Measurements from ENCODE around the gene PAXIP1.
"Not testable (repeated sequence)": the region's sequence is repeated elsewhere in the genome, so short reads cannot be mapped to it uniquely, and the experiment has no call there.

PAXIP1 gene, protein sequence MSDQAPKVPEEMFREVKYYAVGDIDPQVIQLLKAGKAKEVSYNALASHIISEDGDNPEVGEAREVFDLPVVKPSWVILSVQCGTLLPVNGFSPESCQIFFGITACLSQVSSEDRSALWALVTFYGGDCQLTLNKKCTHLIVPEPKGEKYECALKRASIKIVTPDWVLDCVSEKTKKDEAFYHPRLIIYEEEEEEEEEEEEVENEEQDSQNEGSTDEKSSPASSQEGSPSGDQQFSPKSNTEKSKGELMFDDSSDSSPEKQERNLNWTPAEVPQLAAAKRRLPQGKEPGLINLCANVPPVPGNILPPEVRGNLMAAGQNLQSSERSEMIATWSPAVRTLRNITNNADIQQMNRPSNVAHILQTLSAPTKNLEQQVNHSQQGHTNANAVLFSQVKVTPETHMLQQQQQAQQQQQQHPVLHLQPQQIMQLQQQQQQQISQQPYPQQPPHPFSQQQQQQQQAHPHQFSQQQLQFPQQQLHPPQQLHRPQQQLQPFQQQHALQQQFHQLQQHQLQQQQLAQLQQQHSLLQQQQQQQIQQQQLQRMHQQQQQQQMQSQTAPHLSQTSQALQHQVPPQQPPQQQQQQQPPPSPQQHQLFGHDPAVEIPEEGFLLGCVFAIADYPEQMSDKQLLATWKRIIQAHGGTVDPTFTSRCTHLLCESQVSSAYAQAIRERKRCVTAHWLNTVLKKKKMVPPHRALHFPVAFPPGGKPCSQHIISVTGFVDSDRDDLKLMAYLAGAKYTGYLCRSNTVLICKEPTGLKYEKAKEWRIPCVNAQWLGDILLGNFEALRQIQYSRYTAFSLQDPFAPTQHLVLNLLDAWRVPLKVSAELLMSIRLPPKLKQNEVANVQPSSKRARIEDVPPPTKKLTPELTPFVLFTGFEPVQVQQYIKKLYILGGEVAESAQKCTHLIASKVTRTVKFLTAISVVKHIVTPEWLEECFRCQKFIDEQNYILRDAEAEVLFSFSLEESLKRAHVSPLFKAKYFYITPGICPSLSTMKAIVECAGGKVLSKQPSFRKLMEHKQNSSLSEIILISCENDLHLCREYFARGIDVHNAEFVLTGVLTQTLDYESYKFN

DNA sequence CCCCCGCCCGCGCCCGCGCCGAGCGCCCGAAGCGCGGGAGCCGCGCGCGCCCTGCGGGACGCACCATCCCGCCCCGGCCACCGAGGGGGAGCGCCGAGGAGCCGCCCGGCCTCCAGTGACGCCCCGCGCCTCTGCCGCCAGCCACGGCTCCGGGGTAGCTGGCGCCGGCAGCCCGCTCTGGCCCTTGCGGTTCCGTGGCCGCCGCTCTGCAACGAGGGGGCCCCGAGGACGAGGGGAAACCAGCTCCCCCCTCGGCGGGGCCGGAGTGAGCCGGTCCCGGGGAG is at the start of gene PAXIP1:
TSS of gene PAXIP1 (minus strand) at position 33 of the 284 bp plus-strand sequence. CDS start 195 bp downstream, outside the sequence.
- peak in 1 of 2 donors; percentile 71 for DNase-seq

DNA sequence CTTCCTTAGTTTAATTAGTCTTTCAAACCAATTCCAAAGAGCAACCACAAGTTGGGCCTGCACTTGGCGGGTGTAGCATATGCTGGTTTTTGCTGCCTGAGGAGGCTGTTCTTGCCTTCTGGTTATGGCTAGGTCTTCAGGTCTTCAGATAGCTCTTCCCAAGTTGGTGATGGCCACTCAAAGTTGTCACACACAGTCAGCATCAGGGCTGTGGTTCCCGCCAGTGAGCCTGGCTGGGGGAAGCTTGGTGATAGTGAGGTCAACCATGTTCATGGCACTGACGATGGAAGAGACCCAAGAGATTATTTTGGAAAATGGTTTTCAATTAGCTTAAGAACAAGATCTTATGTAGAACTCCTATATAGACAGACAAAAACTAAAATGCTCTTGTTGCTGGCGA is 48.4 kb upstream of the PAXIP1 start:
- no peak for DNase-seq

DNA sequence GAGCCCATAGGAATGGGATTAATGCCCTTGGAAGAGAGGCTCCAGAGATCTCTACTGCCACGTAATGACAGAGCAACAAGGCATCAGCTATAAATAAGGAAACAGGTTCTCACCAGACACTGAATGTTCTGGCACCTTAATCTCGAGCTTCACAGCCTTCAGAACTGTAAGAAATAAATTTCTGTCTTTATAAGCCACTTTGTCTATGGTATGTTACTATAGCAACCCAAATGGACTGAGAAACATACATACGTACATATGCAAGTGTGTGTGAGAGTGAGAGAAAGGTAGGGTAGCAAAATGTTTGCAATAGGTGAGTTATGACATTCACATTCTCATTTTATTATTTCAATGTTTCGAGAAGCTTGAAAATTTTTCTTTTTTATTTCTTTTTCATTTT is 45.1 kb upstream of the PAXIP1 start:
- DNase-seq: no peak

DNA sequence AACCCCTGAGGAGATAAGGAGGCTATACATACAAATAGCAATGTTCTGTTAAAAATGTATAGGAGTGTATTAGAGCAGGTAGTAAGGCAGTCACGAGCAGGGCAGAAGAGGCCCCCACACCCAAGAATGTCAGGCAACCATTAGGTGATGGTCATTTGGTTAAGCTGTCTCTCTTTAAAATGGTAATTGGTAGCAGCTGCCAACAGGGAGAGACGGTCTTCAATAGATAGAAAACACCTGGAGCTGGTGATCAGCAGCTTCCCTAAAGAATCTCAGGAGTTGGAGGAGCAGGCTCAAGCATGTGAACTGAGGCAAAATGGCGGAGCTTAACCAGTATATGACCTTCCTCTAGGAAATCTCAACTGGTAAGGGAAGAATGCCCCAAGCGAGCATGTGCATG is 40.8 kb upstream of the PAXIP1 start:
- DNase-seq: no peak

DNA sequence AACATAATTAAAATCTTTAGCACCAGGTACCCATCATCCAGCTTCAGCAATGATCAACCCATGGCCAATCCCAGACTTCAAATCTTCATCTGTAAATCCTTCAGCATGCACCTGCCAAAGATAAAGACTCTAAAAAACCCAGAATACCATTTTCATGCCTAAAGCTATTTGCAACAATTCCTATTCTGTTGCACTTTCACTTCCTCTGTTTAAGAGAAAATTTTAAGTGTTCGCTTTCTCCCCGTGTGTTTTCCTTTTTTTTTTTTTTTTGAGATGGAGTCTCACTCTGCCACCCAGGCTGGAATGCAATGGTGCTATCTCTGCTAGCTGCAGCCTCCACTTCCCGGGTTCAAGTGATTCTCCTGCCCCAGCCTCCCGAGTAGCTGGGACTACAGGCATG is 35.4 kb upstream of the PAXIP1 start:
- no peak for DNase-seq

DNA sequence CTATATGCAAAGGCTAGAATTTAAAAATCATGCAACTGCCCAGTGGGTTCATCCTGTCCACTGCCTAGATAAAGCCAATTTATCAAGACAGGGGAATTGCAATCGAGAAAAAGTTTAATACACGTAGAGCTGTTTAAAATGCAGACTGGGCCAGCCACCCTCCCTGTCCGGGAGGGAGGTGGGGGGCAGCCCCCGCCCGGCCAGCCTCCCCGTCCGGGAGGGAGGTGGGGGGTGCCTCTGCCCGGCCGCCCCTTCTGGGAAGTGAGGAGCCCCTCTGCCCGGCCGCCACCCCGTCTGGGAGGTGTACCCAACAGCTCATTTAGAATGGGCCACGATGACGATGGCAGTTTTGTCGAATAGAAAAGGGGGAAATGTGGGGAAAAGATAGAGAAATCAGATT is 31.6 kb upstream of the PAXIP1 start:
- DNase-seq: not testable (repeated sequence)

DNA sequence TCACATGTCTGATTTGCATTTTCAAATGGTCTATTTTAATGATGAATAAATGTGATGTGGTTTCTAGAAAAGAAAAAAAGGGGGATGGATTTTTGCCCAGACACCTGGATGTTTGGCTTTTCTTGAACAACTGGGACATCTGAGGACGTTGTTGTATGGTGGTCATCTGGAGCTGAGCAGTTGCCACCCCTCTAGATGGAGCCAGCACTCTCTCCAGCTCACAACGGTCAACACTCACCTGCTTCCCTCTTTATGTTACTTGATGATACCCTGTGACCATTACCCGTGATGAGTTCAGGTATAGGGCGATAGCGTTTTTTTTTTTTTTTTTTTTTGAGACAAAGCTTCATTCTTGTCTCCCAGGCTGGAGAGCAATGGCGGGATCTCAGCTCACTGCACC is 30.1 kb upstream of the PAXIP1 start:
- DNase-seq: no peak

DNA sequence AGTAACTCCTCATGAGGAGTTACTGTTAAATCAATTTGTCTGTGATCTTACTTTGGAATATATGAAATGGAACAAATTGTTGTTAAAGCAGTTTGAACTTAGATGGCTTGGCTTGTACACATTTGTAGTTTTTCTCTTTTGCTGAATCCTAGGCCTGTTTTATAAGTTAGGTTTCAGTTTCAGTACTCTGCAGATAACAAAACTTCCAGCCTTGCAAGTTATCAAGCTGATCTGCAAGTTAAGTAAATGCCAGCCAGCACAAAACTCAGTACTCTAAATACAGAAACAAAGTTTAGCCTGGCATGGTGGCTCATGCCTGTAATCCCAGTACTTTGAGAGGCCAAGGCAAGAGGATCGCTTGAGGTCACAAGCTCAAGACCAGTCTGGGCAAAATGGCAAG is 25.0 kb upstream of the PAXIP1 start:
- DNase-seq: no peak

DNA sequence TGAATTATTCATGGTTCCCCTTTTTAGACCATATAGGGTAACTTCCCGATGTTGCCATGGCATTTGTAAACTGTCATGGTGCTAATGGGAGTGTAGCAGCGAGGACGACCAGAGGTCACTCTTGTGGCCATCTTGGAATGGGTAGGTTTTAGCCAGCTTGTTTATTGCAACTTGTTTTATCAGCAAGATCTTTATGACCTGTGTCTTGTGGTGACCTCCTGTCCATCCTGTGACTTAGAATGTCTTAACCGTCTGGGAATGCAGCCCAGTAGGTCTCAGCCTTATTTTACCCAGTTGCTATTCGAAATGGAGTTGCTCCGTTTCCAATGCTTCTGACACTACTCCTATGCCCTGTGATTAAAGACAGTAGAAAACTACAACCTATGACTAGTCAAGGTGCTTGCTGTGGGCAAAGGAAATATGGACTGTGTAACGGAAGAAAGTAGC is 18.8 kb upstream of the PAXIP1 start:
- no peak for DNase-seq

DNA sequence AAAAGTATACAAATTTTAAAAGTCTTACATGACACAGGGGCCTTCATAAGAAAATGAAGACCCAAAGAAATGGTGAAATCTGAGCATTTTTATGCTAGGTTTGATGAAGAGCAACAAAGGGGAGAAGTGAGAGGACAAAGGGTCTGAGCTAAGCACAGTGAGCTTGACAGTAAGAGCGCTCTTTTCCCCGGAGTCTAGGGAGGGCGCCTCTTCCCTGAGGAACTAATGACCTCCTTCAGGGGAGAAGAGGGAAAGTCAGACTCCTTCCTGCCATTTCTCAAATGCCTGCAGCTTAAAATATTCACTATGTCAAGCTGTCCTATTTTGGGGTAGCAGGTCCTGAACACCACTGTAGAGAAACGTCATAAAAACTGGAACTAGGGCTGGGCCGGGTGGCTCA is 18.1 kb upstream of the PAXIP1 start:
- no peak for DNase-seq

DNA sequence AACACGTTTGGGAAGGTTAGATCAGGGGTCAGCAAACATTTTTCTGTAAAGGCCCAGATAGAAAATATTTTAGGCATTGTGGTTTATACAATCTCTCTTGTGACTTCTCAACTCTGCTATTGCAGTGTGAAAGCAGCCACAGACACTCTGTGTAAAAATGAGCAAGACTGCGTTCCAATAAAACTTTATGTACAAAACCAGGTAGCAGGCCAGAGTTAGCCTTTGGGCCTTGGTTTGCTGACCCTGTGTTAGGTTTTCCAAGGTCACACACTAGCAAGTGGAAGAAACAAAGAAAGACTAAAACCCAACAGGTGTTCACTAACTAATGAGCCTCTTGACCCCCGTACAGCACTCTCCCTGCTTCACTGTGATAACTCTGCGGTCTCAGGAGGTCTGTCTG is 14.9 kb upstream of the PAXIP1 start:
- DNase-seq: no peak

DNA sequence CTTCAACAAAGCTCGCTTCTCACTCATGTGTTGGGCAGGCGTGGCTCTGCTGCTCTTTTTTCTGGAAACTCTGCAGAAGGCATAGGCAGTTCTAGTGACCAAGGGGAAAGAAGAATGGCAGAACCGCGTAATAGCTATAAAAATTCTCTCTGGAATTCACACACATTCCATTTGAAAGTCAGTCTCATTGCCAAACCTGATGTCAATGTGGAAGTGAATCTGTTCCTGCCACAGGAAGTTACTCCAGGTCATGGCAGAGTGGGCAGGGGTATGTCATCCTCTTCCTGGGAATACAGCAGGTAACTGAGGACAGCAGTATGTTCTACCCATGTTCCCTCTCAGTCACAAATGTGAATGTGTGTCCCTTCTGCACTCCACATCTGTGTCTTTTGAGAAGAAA is 8.2 kb upstream of the PAXIP1 start:
- DNase-seq: no peak

DNA sequence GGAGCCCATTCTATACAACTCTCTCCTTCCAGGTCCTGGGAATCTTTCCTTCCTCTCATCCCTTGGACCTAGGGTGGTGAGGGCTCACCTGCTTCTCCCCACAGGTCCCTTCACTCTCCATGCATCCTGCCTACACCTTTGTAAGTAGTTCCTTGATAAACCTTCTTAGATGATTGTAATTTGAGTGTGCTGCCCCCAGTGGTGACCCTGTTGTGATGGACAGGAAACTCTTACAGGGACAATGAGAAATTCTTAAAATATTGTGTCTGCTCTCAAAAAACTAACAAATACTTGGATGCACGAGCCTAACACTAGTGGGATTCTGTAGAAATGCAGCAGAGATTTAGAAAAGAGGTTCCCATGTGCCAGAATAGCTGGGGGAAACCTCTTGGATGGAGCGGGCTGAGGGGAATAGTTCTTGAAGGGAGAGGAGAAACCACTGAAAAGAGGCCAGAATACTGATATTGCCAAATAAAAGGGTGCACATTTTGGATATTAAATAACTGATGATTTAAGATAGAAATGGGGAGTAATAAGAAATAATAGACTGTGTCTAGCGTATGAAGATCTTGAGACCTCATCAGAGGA is 6.7 kb upstream of the PAXIP1 start:
- DNase-seq: peak in 1 of 2 donors; percentile 33

DNA sequence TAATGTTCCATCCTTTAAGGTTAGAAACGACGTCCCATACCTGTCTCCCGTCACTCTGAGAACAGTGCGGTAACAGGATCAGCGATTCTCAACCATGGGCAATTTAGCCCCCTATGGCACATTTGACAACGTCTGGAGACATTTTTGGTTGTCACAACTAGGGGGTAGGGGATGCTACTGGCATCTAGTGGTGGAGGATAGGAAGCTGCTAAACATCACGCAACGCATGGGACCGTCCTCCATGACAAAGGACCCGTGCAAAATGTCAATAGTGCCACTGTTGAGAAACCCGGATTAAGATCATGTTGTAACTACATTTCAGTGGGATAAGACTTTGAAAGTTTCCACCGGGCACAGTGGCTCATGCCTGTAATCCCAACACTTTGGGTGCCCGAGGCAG is 5.0 kb upstream of the PAXIP1 start:
- peak; percentile 9 to 29 for DNase-seq

DNA sequence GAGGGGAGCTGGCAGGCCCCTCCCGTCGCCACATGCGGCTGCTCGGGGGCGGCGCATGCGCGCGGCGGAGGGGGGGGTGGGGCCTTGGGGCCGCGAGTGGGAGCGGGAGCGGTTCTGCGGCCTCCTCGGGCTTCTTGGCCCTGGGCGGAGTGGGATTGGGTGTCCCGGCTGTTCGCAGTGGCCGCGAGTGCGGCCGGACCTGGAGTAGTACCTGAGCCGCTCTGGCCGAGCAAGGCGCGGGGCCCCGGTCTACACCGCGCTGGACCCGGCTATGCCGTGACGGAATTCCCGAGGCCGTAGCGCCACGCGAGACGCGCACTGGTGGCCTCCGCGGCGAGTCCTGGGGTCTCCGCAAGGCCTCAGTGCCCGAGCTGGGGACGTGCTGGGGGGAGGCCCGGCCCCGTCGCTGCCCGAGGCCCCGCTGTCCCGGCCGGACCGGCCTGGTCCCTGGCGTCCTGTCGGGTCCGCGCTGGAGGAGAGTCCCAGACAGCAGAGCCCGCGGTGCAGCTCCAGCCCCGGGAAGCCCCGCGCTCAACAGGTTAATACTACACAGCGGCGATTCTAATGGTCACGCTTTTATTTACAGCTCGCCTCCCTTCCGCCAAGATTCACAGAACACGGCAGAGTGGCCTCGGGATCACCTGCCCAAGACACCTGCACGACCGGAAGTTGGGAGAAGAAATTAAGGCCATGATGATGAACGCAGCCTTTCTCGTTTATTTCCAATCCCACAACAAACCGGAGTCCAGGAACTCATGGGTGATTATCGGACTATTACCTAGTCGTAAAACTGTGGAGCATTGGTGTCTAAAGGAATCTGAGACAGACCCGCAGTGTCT is 671 bp upstream of the PAXIP1 start:
- DNase-seq: peak; percentile 85 to 86

DNA sequence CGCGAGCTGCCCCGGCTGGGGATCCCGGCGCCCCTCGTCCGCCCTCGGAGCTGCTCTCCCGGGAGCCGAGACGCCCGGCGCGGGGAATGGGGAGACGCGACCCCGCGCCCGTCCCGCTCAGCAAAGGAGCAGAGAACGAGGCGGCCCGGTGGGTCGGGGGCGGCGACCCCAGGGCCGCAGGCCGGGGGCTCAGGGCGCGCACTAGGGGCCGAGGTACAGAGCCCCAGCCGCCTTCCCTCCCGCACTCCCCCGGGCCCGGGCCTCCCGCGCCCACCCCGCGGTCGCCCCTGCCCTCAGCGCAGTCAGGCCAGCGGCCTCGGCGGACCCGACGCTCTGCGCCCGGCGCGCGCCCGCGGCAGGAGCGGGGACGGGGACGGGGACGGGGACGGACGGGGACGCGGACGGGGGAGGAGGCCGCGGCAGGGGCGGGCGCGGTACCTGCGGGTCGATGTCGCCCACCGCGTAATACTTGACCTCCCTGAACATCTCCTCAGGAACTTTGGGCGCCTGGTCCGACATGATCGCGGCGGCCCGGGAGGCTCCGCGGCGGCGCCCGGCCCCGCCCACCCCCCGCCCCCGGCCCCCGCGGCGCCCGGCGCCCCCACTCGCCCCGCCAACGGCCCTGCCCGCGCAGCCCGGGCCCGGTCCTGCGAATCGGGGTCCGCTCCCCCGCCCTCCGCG is 373 bp downstream of the PAXIP1 start:
- DNase-seq: peak in 1 of 2 donors; percentile 65

DNA sequence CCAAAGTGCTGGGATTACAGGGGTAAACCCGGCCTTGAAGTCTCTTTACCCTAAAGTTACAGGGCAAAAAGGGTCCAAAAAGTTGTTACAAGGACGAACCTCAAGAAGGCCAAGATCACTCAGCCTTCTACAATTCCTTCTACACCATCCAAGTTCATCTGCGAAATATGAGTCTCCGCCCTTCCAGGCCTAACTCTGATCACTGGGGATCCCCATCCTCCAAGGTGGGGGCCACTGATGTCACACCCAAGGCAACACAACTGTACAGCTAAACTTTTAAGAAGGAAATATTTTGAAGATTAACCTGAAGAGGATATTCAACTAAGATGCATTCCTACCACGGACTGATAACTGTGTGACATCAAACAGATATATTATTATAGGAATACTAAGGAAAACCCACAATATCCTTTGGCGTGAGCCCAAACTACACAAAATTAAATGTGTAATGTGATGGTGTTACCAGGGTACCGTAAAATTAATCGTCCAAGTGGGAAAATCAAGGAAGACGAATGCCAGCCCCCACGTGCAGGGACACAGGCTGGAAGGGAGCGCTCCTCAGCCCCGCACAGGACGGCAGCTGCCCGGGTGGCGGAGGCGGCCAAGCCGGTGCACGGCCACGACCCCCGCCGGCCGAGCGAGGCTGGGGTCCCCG is 1.0 kb downstream of the PAXIP1 start:
- DNase-seq: peak; percentile 17 to 29

DNA sequence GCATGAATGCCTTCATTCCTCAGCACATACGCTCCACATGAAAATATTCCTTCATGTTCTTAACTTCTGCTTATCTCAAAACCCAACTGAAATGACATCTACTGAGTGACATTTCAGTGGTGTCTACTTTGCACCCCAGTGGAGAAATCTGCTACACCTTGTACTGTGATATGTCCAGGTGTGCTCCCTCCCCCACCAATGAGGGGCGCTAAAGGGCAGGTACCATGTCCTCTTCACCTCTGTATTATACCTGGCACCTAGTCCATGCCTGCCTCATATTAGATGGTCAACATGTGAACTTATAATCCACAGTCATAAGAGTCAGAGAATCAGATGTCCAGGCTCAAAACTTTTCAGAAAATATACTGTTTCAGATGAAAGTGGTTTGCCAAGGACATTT is 2.1 kb downstream of the PAXIP1 start:
- DNase-seq: peak in 1 of 2 donors; percentile 17

DNA sequence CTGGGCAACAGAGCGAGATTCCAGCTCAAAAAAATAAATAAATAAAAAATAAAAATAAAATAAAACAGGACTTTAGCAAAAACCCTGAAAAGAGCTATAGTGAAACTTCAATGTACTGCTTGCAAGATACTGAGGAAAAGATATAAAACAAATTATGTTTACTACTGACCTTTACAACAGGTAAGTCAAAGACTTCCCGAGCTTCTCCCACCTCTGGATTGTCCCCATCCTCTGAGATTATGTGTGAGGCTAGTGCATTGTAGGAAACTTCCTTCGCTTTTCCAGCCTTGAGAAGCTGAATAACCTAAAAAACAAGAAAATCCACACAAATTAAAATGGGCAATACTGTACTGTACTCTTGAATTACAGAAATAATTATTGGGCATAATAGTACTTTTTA is 4.4 kb downstream of the PAXIP1 start:
- no peak for DNase-seq

DNA sequence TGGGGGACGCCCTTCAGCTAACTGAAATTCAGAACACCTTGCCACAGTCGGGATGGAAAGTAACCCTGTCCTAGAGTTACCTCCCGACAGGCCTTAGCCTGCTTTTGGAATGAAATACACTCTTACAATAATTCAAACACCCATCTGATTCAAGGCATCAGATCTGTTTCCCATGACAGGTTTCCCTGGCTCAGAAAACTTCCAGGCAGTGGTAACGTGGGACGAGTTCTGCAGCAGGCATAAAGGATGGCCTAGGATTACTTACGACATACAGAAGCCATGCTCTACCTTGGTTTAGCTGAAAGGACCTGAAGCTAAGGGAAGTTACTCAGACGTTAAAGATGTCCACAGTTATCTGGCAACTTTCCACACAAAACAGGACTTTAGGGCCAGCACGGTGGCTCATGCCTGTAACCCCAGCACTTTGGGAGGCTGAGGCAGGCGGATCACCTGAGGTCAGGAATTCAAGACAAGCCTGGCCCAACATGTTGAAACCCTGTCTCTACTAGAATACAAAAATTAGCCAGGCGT is 5.0 kb downstream of the PAXIP1 start:
- DNase-seq: no peak

DNA sequence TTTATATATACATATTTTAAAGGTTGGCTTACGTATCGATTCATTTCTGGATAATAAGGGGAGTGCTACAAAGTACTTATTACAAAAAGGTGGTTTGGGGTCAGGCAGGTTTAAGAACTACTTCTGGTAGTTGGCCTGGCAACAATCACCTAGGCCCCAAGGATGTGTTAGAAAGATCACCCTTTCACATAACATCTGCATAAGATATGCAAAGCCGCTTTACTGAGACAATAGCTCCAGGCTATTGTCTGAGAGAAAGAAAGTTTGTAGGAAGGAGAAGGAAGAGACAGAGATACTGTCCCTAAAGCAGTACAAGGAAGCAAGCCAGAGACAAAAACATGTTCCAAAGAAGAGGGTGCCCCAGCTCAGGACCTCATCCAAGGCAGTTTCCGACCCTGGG is 6.2 kb downstream of the PAXIP1 start:
- no peak for DNase-seq
